OCI-LY1 (cell line): ENCODE results near the gene DCHS1.

Source experiments
- H2AFZ ChIP-seq: fragments of 200-600 bp; sonication (generic), shearing (Covaris generic); 2 replicates; pipeline ENCODE4 v1.6.0; 2014; ENCODE audit warnings: antibody characterized with exemption, mild to moderate bottlenecking, low read length
- H3F3A ChIP-seq: fragments of 200-600 bp; sonication (generic), shearing (Covaris generic); 2 replicates; pipeline ENCODE4 v1.6.0; 2014; ENCODE audit warnings: mild to moderate bottlenecking, antibody characterized with exemption, low read length, moderate library complexity; ENCODE audit not compliant: insufficient read depth
- H3K27ac ChIP-seq: fragments of 200-600 bp; sonication (generic); 2 replicates; pipeline ENCODE4 v1.5.1; 2014; ENCODE audit warnings: low read length, mixed run types, mild to moderate bottlenecking, low read depth; ENCODE audit not compliant: poor library complexity, severe bottlenecking
- H3K27me3 ChIP-seq: fragments of 200-600 bp; sonication (generic); 2 replicates; pipeline ENCODE4 v1.6.0; 2014; ENCODE audit warnings: antibody characterized with exemption, mild to moderate bottlenecking, low read length, moderate library complexity; ENCODE audit not compliant: insufficient read depth
- H3K36me3 ChIP-seq: fragments of 200-600 bp; sonication (generic); 2 replicates; pipeline ENCODE4 v1.6.1; 2014; ENCODE audit warnings: mild to moderate bottlenecking, antibody characterized with exemption, low read length, moderate library complexity, mixed read lengths; ENCODE audit not compliant: insufficient read depth
- H3K4me1 ChIP-seq: fragments of 200-600 bp; sonication (generic); 2 replicates; pipeline ENCODE4 v1.5.1; 2014; ENCODE audit warnings: mild to moderate bottlenecking, low read length, moderate library complexity; ENCODE audit not compliant: insufficient read depth, severe bottlenecking
- H3K4me2 ChIP-seq: fragments of 200-600 bp; sonication (generic), shearing (Covaris generic); 2 replicates; pipeline ENCODE4 v1.6.1; 2014; ENCODE audit warnings: low read length
- H3K4me3 ChIP-seq: fragments of 200-600 bp; sonication (generic); 2 replicates; pipeline ENCODE4 v1.5.1; 2014; ENCODE audit warnings: low read length, low read depth, mild to moderate bottlenecking, mixed read lengths; ENCODE audit not compliant: poor library complexity, severe bottlenecking
- H3K79me2 ChIP-seq: fragments of 200-600 bp; shearing (Covaris generic); 2 replicates; pipeline ENCODE4 v1.6.1; 2016; ENCODE audit warnings: mixed run types, low read length, mixed read lengths; ENCODE audit not compliant: insufficient read depth
- H3K9ac ChIP-seq: fragments of 200-600 bp; sonication (generic), shearing (Covaris generic); 2 replicates; pipeline ENCODE4 v1.6.1; 2014; ENCODE audit warnings: mild to moderate bottlenecking, low read length, mixed read lengths
- H3K9me2 ChIP-seq: fragments of 200-600 bp; sonication (generic), shearing (Covaris generic); 2 replicates; pipeline ENCODE4 v1.6.1; 2014; ENCODE audit warnings: low read depth, mild to moderate bottlenecking, low read length, mixed read lengths
- H3K9me3 ChIP-seq: fragments of 200-600 bp; shearing (Covaris generic); 2 replicates; pipeline ENCODE4 v1.6.1; 2014; ENCODE audit warnings: low read length, mixed read lengths
- H4K20me1 ChIP-seq: fragments of 200-600 bp; sonication (generic), shearing (Covaris generic); 2 replicates; pipeline ENCODE4 v1.6.0; 2016; ENCODE audit warnings: mild to moderate bottlenecking, low read length; ENCODE audit not compliant: insufficient read depth
- EZH2 ChIP-seq: fragments of 200-600 bp; sonication (generic), shearing (Covaris generic); IDR thresholded peaks from 2 replicates; pipeline ENCODE4 v1.8.0; 2017; ENCODE audit warnings: borderline replicate concordance, mixed run types, mild to moderate bottlenecking, antibody characterized with exemption, low read length, moderate library complexity, mixed read lengths
- TF ChIP-seq, protein P1 (sequence below): fragments of 200-600 bp; sonication (generic), shearing (Covaris generic); IDR thresholded peaks from 2 replicates; pipeline ENCODE4 v1.5.1; 2017; ENCODE audit warnings: mild to moderate bottlenecking, antibody characterized with exemption, low read length, moderate library complexity, mixed read lengths

The DCHS1 gene

GRCh38 chr11:6588018-6588417 lies 67.6 kb downstream of the DCHS1 start:
- Histone ChIP-seq H2AFZ (no peak overlapping the region), H3K9ac (no peak overlapping the region), H3K36me3 (peaks cover 45% of the 10 kb centered on the region), H3K4me3 (no peak overlapping the region), H4K20me1 (no peaks in the 10 kb centered on the region), H3K4me1 (no peaks in the 10 kb centered on the region), H3K4me2 (no peak overlapping the region), H3K9me3 (peaks cover 5% of the 10 kb centered on the region; the same call in 1 of the 2 replicates), H3K9me2 (no peaks in the 10 kb centered on the region), H3K27ac (no peak overlapping the region), H3F3A (no peaks in the 10 kb centered on the region), H3K27me3 (no peaks in the 10 kb centered on the region), H3K79me2 (no peaks in the 10 kb centered on the region)
- no peak for TF ChIP-seq EZH2
- TF ChIP-seq, protein P1, sequence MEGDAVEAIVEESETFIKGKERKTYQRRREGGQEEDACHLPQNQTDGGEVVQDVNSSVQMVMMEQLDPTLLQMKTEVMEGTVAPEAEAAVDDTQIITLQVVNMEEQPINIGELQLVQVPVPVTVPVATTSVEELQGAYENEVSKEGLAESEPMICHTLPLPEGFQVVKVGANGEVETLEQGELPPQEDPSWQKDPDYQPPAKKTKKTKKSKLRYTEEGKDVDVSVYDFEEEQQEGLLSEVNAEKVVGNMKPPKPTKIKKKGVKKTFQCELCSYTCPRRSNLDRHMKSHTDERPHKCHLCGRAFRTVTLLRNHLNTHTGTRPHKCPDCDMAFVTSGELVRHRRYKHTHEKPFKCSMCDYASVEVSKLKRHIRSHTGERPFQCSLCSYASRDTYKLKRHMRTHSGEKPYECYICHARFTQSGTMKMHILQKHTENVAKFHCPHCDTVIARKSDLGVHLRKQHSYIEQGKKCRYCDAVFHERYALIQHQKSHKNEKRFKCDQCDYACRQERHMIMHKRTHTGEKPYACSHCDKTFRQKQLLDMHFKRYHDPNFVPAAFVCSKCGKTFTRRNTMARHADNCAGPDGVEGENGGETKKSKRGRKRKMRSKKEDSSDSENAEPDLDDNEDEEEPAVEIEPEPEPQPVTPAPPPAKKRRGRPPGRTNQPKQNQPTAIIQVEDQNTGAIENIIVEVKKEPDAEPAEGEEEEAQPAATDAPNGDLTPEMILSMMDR: no peak

- Histone ChIP-seq H3K27ac (no peak overlapping the region), H2AFZ (no peak overlapping the region), H3K79me2 (no peaks in the 10 kb centered on the region), H3K36me3 (peaks cover 40% of the 10 kb centered on the region), H3K4me3 (no peak overlapping the region), H3K4me1 (no peaks in the 10 kb centered on the region), H3K27me3 (no peaks in the 10 kb centered on the region), H3K4me2 (no peak overlapping the region), H3K9me3 (peaks cover 5% of the 10 kb centered on the region; the same call in 1 of the 2 replicates), H3K9me2 (no peaks in the 10 kb centered on the region), H3K9ac (no peak overlapping the region), H3F3A (no peaks in the 10 kb centered on the region), H4K20me1 (no peaks in the 10 kb centered on the region)
- TF ChIP-seq, protein P1: no peak
- no peak for TF ChIP-seq EZH2
Observed at GRCh38 chr11:6587360-6587953, 68.2 kb downstream of the DCHS1 start.

DNA sequence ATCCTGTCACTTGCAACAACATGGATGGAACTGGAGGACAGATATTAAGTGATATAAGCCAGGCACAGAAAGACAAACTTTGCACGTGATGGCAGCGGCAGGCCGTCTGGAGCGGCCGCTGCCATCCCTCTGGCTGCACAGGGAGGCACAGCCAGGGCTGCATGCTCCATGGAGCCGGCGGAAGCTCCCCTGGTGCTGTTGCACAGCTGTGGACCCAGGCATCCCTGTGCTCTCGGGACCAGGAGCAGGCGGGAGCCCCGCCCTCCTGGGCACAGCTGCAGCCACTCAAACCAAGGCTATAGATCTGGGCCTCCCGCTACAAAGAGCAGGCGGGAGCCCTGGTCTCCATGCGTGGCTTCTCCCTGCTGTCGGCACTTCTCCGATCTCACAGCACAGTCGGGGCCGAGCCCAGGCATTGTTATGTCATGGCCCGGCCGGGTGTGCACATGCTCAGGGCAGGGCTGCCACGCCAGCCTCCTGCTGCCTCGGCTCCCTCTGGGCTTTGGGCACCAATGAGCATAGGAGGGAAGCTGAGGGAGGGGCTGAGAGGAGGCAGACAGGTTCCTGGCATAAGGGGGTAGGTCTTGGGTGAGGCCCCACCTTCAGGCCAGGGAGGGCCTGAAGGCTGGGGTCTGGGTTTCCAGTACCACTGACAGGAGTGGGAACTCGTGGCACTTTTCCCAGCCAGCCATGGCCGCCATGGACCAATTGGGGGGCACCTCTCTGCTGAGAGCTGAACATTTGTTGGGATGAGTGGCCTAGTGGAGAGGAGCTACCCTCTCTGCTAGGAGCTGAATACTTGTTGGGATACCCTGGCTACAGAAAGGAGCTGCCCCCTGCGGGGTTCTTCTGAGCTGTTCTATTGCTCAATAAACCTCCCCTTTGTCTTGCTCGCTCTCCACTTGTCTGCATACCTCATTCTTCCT lies 68.9 kb downstream of the DCHS1 start:
- no peak overlapping the region for H3K4me3 ChIP-seq
- peaks cover 33% of the 10 kb centered on the region for H3K36me3 ChIP-seq
- H3K9me3 ChIP-seq: peaks cover 5% of the 10 kb centered on the region; the same call in 1 of the 2 replicates
- no peaks in the 10 kb centered on the region for H4K20me1 ChIP-seq
- no peaks in the 10 kb centered on the region for H3K4me1 ChIP-seq
- no peaks in the 10 kb centered on the region for H3K79me2 ChIP-seq
- H3F3A ChIP-seq: no peaks in the 10 kb centered on the region
- H3K27ac ChIP-seq: no peak overlapping the region
- TF ChIP-seq, protein P1: no peak
- TF ChIP-seq EZH2: no peak
- no peak overlapping the region for H3K9ac ChIP-seq
- no peaks in the 10 kb centered on the region for H3K9me2 ChIP-seq
- no peak overlapping the region for H2AFZ ChIP-seq
- H3K4me2 ChIP-seq: no peak overlapping the region
- no peaks in the 10 kb centered on the region for H3K27me3 ChIP-seq
